ENCODE measurements around the gene TNS4.

Gene TNS4

GRCh38 chr17:40522961-40523310, 21.5 kb upstream of the TNS4 start:
- Histone ChIP-seq H3K4me1 (ENCODE audit: control insufficient read depth in 1 of 2, insufficient read depth in 2 of 2, low read length in 2 of 2) (peaks cover 0 to 7% of the 10 kb centered on the region in 2 donors), H3K36me3 (ENCODE audit: control insufficient read depth in 1 of 2, insufficient read depth in 2 of 2, low read length in 2 of 2) (peaks cover 0 to 4% of the 10 kb centered on the region in 2 donors), H3K4me3 (ENCODE audit: low read depth in 1 of 2, low read length in 2 of 2) (no peak overlapping the region), H3K27me3 (ENCODE audit: low read depth, low read length) (no peaks in the 10 kb centered on the region), H3K27ac (ENCODE audit: low read length) (no peak overlapping the region), H3K9me3 (ENCODE audit: control insufficient read depth in 1 of 2, low read length in 2 of 2) (peaks cover 4 to 5% of the 10 kb centered on the region in 2 donors)

DNA sequence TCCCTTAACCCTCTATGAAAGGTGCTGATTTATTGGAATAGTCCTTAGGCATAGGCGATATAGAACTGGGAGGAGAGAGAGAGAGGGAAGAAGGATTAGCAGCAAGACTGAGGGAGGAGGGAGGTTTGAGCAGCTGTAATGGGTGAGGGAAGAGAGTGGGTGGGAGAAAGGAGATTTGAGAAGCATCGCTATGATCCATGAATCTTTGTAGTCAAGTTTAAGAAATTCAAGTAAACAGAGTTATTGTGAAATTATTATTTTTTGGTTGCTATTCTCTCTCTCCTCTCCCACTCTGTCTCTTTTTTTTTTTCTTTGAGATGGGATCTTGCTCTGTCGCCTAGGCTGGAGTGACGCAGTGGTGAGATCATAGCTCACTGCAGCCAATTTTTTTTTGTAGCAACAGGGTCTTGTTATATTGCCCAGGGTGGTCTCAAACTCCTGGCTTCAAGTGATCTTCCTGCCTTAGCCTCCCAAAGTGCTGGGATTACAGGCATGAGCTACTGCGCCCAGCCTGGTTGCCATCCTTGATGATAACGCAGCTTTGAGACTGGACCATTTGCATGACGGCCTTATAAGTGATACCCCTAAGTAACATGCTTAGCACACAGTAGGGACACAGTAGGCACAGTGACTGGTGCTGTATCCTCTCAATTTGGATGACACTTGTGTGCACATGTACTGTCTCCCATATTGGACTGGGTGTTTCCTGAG, 21.0 kb upstream of the TNS4 start:
- H3K4me3 ChIP-seq (ENCODE audit: low read depth in 1 of 2, low read length in 2 of 2): no peak overlapping the region
- no peaks in the 10 kb centered on the region for H3K27me3 ChIP-seq (ENCODE audit: low read depth, low read length)
- H3K9me3 ChIP-seq (ENCODE audit: control insufficient read depth in 1 of 2, low read length in 2 of 2): peaks cover 4 to 5% of the 10 kb centered on the region in 2 donors
- peak overlapping the region; percentile 25 for H3K27ac ChIP-seq (ENCODE audit: low read length)
- peaks cover 0 to 4% of the 10 kb centered on the region in 2 donors for H3K36me3 ChIP-seq (ENCODE audit: control insufficient read depth in 1 of 2, insufficient read depth in 2 of 2, low read length in 2 of 2)
- peaks cover 0 to 7% of the 10 kb centered on the region in 2 donors for H3K4me1 ChIP-seq (ENCODE audit: control insufficient read depth in 1 of 2, insufficient read depth in 2 of 2, low read length in 2 of 2)

- H3K4me1 ChIP-seq (ENCODE audit: control insufficient read depth in 1 of 2, insufficient read depth in 2 of 2, low read length in 2 of 2): peaks cover 7% of the 10 kb centered on the region in 2 donors
- peaks cover 4 to 5% of the 10 kb centered on the region in 2 donors for H3K9me3 ChIP-seq (ENCODE audit: control insufficient read depth in 1 of 2, low read length in 2 of 2)
- H3K27ac ChIP-seq (ENCODE audit: low read length): no peak overlapping the region
- no peaks in the 10 kb centered on the region for H3K27me3 ChIP-seq (ENCODE audit: low read depth, low read length)
- H3K4me3 ChIP-seq (ENCODE audit: low read depth in 1 of 2, low read length in 2 of 2): no peak overlapping the region
- peaks cover 0 to 4% of the 10 kb centered on the region in 2 donors for H3K36me3 ChIP-seq (ENCODE audit: control insufficient read depth in 1 of 2, insufficient read depth in 2 of 2, low read length in 2 of 2)
Measured at GRCh38 chr17:40520991-40521453, 19.6 kb upstream of the TNS4 start.

DNA sequence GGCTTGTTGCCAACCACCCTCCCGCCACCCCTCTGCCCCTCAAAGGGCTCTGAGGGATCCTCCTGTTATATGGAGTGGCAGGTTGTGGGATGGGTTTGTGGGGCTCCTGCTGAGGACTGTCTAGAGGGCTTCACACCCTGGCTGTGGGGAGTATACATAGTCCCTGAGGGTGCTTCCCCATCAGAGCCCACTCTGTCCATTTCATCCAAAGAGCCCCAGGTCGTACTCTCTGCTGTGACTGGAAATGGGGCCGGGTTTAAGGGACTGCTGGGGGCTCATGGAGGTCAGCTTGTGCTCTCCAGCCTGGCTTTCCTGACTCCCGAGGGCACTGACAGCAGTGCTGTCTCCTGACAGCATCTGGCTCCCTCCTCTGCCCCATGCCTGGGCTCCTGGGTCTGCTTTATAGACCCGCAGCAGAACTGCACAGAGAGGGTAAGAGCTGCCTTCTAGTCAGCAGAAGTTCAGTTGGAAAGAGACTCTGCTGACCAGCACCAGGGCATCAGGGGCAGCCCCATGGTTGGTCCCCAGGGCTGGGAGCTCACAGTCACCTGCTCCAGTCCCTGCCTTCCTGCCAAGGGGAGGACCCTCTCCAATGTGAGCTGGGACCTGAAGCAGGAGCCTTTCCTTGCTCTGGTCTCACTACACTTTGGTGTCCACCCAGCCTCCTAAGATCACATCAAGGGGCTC, 17.8 kb upstream of the TNS4 start:
- no peak overlapping the region for H3K4me3 ChIP-seq (ENCODE audit: low read depth in 1 of 2, low read length in 2 of 2)

GRCh38 chr17:40518401-40519088, 17.1 kb upstream of the TNS4 start:
- Histone ChIP-seq H3K9me3 (ENCODE audit: control insufficient read depth in 1 of 2, low read length in 2 of 2) (no peaks in the 10 kb centered on the region), H3K36me3 (ENCODE audit: control insufficient read depth in 1 of 2, insufficient read depth in 2 of 2, low read length in 2 of 2) (peaks cover 0 to 4% of the 10 kb centered on the region in 2 donors), H3K27ac (ENCODE audit: low read length) (no peak overlapping the region), H3K27me3 (ENCODE audit: low read depth, low read length) (no peaks in the 10 kb centered on the region), H3K4me1 (ENCODE audit: control insufficient read depth in 1 of 2, insufficient read depth in 2 of 2, low read length in 2 of 2) (peaks cover 0 to 7% of the 10 kb centered on the region in 2 donors), H3K4me3 (ENCODE audit: low read depth in 1 of 2, low read length in 2 of 2) (no peak overlapping the region)

More for the DNA sequence above, 17.8 kb upstream of the TNS4 start:
- H3K27me3 ChIP-seq (ENCODE audit: low read depth, low read length): no peaks in the 10 kb centered on the region
- no peaks in the 10 kb centered on the region for H3K9me3 ChIP-seq (ENCODE audit: control insufficient read depth in 1 of 2, low read length in 2 of 2)
- no peak overlapping the region for H3K27ac ChIP-seq (ENCODE audit: low read length)
- peaks cover 0 to 4% of the 10 kb centered on the region in 2 donors for H3K36me3 ChIP-seq (ENCODE audit: control insufficient read depth in 1 of 2, insufficient read depth in 2 of 2, low read length in 2 of 2)
- H3K4me1 ChIP-seq (ENCODE audit: control insufficient read depth in 1 of 2, insufficient read depth in 2 of 2, low read length in 2 of 2): peaks cover 3 to 7% of the 10 kb centered on the region in 2 donors

DNA sequence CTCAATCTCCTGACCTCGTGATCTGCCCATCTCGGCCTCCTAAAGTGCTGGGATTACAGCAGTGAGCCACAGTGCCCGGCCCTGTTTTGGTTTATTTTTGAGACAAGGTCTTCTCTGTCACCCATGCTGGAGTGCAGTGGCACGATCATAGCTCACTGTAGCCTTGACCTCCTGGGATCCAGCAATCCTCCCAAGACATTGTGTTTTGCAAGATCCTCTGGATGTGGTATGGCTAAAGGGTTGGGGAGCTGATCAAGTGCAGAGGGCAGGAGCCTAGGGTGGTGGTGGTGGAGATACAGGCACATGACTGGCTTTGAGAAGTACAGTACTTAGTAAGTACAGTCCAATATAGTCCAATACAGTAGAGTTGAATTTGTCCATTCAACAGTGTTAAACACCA, 16.6 kb upstream of the TNS4 start:
- Histone ChIP-seq H3K27me3 (ENCODE audit: low read depth, low read length) (no peaks in the 10 kb centered on the region), H3K27ac (ENCODE audit: low read length) (no peak overlapping the region), H3K4me3 (ENCODE audit: low read depth in 1 of 2, low read length in 2 of 2) (no peak overlapping the region), H3K36me3 (ENCODE audit: control insufficient read depth in 1 of 2, insufficient read depth in 2 of 2, low read length in 2 of 2) (peaks cover 0 to 4% of the 10 kb centered on the region in 2 donors), H3K9me3 (ENCODE audit: control insufficient read depth in 1 of 2, low read length in 2 of 2) (no peaks in the 10 kb centered on the region), H3K4me1 (ENCODE audit: control insufficient read depth in 1 of 2, insufficient read depth in 2 of 2, low read length in 2 of 2) (peaks cover 0 to 7% of the 10 kb centered on the region in 2 donors)

- no peak overlapping the region for H3K27ac ChIP-seq (ENCODE audit: low read length)
- peaks cover 0 to 7% of the 10 kb centered on the region in 2 donors for H3K4me1 ChIP-seq (ENCODE audit: control insufficient read depth in 1 of 2, insufficient read depth in 2 of 2, low read length in 2 of 2)
- no peak overlapping the region for H3K4me3 ChIP-seq (ENCODE audit: low read depth in 1 of 2, low read length in 2 of 2)
- H3K27me3 ChIP-seq (ENCODE audit: low read depth, low read length): no peaks in the 10 kb centered on the region
- peaks cover 0 to 4% of the 10 kb centered on the region in 2 donors for H3K36me3 ChIP-seq (ENCODE audit: control insufficient read depth in 1 of 2, insufficient read depth in 2 of 2, low read length in 2 of 2)
- H3K9me3 ChIP-seq (ENCODE audit: control insufficient read depth in 1 of 2, low read length in 2 of 2): no peaks in the 10 kb centered on the region
Measured at GRCh38 chr17:40517286-40517662, 15.9 kb upstream of the TNS4 start.

- no peaks in the 10 kb centered on the region for H3K27me3 ChIP-seq (ENCODE audit: low read depth, low read length)
- no peaks in the 10 kb centered on the region for H3K9me3 ChIP-seq (ENCODE audit: control insufficient read depth in 1 of 2, low read length in 2 of 2)
- H3K36me3 ChIP-seq (ENCODE audit: control insufficient read depth in 1 of 2, insufficient read depth in 2 of 2, low read length in 2 of 2): no peaks in the 10 kb centered on the region
- H3K27ac ChIP-seq (ENCODE audit: low read length): no peak overlapping the region
- H3K4me1 ChIP-seq (ENCODE audit: control insufficient read depth in 1 of 2, insufficient read depth in 2 of 2, low read length in 2 of 2): peaks cover 0 to 7% of the 10 kb centered on the region in 2 donors
- no peak overlapping the region for H3K4me3 ChIP-seq (ENCODE audit: low read depth in 1 of 2, low read length in 2 of 2)
Measured at GRCh38 chr17:40516581-40517285, 15.3 kb upstream of the TNS4 start.

- H3K27me3 ChIP-seq (ENCODE audit: low read depth, low read length): no peaks in the 10 kb centered on the region
- no peaks in the 10 kb centered on the region for H3K36me3 ChIP-seq (ENCODE audit: control insufficient read depth in 1 of 2, insufficient read depth in 2 of 2, low read length in 2 of 2)
- H3K4me1 ChIP-seq (ENCODE audit: control insufficient read depth in 1 of 2, insufficient read depth in 2 of 2, low read length in 2 of 2): peaks cover 0 to 7% of the 10 kb centered on the region in 2 donors
- H3K4me3 ChIP-seq (ENCODE audit: low read depth in 1 of 2, low read length in 2 of 2): no peak overlapping the region
- H3K9me3 ChIP-seq (ENCODE audit: control insufficient read depth in 1 of 2, low read length in 2 of 2): no peaks in the 10 kb centered on the region
- H3K27ac ChIP-seq (ENCODE audit: low read length): no peak overlapping the region
Measured at GRCh38 chr17:40515491-40516041, 14.1 kb upstream of the TNS4 start.

DNA sequence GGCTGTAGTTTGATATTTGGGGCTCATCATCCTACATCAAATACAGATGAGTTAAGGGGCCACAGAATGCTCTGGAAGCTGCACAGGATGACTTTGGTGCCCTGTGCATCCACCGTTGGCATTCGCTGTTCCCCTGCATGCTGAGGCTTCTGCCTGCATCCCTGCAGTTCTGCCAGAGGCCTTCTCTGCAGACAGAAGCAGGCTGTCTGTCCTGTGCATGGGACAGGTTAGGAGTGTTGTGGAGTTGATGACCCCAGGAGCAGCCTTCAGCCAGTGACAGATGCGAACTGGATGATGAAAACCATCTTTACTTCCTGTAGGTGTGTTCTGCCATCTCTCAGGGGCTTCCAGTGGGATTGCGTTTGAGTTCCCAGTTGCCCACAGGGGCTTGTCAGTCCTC, 13.6 kb upstream of the TNS4 start:
- Histone ChIP-seq H3K27ac (ENCODE audit: low read length) (no peak overlapping the region), H3K4me3 (ENCODE audit: low read depth in 1 of 2, low read length in 2 of 2) (no peak overlapping the region), H3K9me3 (ENCODE audit: control insufficient read depth in 1 of 2, low read length in 2 of 2) (no peaks in the 10 kb centered on the region), H3K36me3 (ENCODE audit: control insufficient read depth in 1 of 2, insufficient read depth in 2 of 2, low read length in 2 of 2) (no peaks in the 10 kb centered on the region), H3K4me1 (ENCODE audit: control insufficient read depth in 1 of 2, insufficient read depth in 2 of 2, low read length in 2 of 2) (peaks cover 0 to 7% of the 10 kb centered on the region in 2 donors), H3K27me3 (ENCODE audit: low read depth, low read length) (no peaks in the 10 kb centered on the region)

All from muscle layer of duodenum (tissue), 2 donors.